Duodenal mucosa (tissue), 2 donors: Measurements from ENCODE around the gene FRMD4A.

Source experiments
- H3K27ac ChIP-seq: one replicate; pipeline ENCODE4 v1.7.0; 2013; ENCODE audit warnings: low read depth, low read length
- H3K27me3 ChIP-seq, 2 donors: one replicate each; pipeline ENCODE4 v1.7.0; 2013; ENCODE audit warnings: low read length in 2 of 2, control low read depth in 1 of 2; ENCODE audit not compliant: insufficient read depth in 2 of 2, control insufficient read depth in 1 of 2
- H3K36me3 ChIP-seq, 2 donors: one replicate each; pipeline ENCODE4 v1.7.0; 2013; ENCODE audit warnings: low read length in 2 of 2, control low read depth in 1 of 2; ENCODE audit not compliant: insufficient read depth in 2 of 2, control insufficient read depth in 1 of 2
- H3K4me1 ChIP-seq, 2 donors: one replicate each; pipeline ENCODE4 v1.7.0; 2013; ENCODE audit warnings: low read length in 2 of 2, control low read depth in 1 of 2; ENCODE audit not compliant: insufficient read depth in 2 of 2, control insufficient read depth in 1 of 2
- H3K4me3 ChIP-seq, 2 donors: one replicate each; pipeline ENCODE4 v1.7.0; 2013; ENCODE audit warnings: low read length in 2 of 2, low read depth in 1 of 2
- H3K9ac ChIP-seq, 2 donors: one replicate each; pipeline ENCODE4 v1.7.0; 2013; ENCODE audit warnings: low read length in 2 of 2, low read depth in 1 of 2
- H3K9me3 ChIP-seq, 2 donors: one replicate each; pipeline ENCODE4 v1.7.0; 2013; ENCODE audit warnings: low read length in 2 of 2, control low read depth in 1 of 2; ENCODE audit not compliant: control insufficient read depth in 1 of 2

The FRMD4A gene

GRCh38 chr10:14325325-14325955 lies 5.3 kb downstream of the FRMD4A start:
- Histone ChIP-seq H3K4me3 (no peak overlapping the region), H3K9me3 (no peaks in the 10 kb centered on the region), H3K27ac (no peak overlapping the region), H3K9ac (no peak overlapping the region), H3K36me3 (no peaks in the 10 kb centered on the region), H3K27me3 (peaks cover 3 to 10% of the 10 kb centered on the region in 2 donors), H3K4me1 (no peaks in the 10 kb centered on the region)

- no peaks in the 10 kb centered on the region for H3K9me3 ChIP-seq
- H3K27ac ChIP-seq: no peak overlapping the region
- H3K36me3 ChIP-seq: no peaks in the 10 kb centered on the region
- no peak overlapping the region for H3K9ac ChIP-seq
- no peaks in the 10 kb centered on the region for H3K4me1 ChIP-seq
- H3K27me3 ChIP-seq: peaks cover 3% of the 10 kb centered on the region in 2 donors
- no peak overlapping the region for H3K4me3 ChIP-seq
These were observed 8.1 kb downstream of the FRMD4A start for GRCh38 chr10:14322526-14323188.

- no peak overlapping the region for H3K4me3 ChIP-seq
- H3K9me3 ChIP-seq: no peaks in the 10 kb centered on the region
- H3K27me3 ChIP-seq: peaks cover 2 to 5% of the 10 kb centered on the region in 2 donors
- no peak overlapping the region for H3K27ac ChIP-seq
- H3K9ac ChIP-seq: no peak overlapping the region
- H3K36me3 ChIP-seq: no peaks in the 10 kb centered on the region
- no peaks in the 10 kb centered on the region for H3K4me1 ChIP-seq
These were observed 12.7 kb downstream of the FRMD4A start for GRCh38 chr10:14318007-14318406.

GRCh38 chr10:14312014-14312413 lies 18.7 kb downstream of the FRMD4A start:
- H3K4me3 ChIP-seq: no peak overlapping the region
- no peaks in the 10 kb centered on the region for H3K9me3 ChIP-seq
- no peaks in the 10 kb centered on the region for H3K36me3 ChIP-seq
- H3K27me3 ChIP-seq: peaks cover 2 to 5% of the 10 kb centered on the region in 2 donors
- no peaks in the 10 kb centered on the region for H3K4me1 ChIP-seq
- H3K9ac ChIP-seq: no peak overlapping the region
- H3K27ac ChIP-seq: no peak overlapping the region

GRCh38 chr10:14311206-14311957 lies 19.3 kb downstream of the FRMD4A start:
- H3K4me3 ChIP-seq: no peak overlapping the region
- no peak overlapping the region for H3K27ac ChIP-seq
- peaks cover 0 to 5% of the 10 kb centered on the region in 2 donors for H3K27me3 ChIP-seq
- no peak overlapping the region for H3K9ac ChIP-seq
- H3K36me3 ChIP-seq: no peaks in the 10 kb centered on the region
- H3K9me3 ChIP-seq: no peaks in the 10 kb centered on the region
- H3K4me1 ChIP-seq: no peaks in the 10 kb centered on the region

- no peaks in the 10 kb centered on the region for H3K9me3 ChIP-seq
- H3K36me3 ChIP-seq: no peaks in the 10 kb centered on the region
- no peak overlapping the region for H3K4me3 ChIP-seq
- H3K9ac ChIP-seq: no peak overlapping the region
- H3K27ac ChIP-seq: no peak overlapping the region
- H3K27me3 ChIP-seq: no peaks in the 10 kb centered on the region
- no peaks in the 10 kb centered on the region for H3K4me1 ChIP-seq
These were observed 21.1 kb downstream of the FRMD4A start for GRCh38 chr10:14309593-14309992.

GRCh38 chr10:14306190-14306589 lies 24.5 kb downstream of the FRMD4A start:
- Histone ChIP-seq H3K9ac (no peak overlapping the region), H3K27me3 (no peaks in the 10 kb centered on the region), H3K4me1 (no peaks in the 10 kb centered on the region), H3K36me3 (no peaks in the 10 kb centered on the region), H3K4me3 (no peak overlapping the region), H3K9me3 (no peaks in the 10 kb centered on the region), H3K27ac (no peak overlapping the region)

GRCh38 chr10:14304046-14304445 lies 26.7 kb downstream of the FRMD4A start:
- Histone ChIP-seq H3K36me3 (no peaks in the 10 kb centered on the region), H3K27ac (no peak overlapping the region), H3K27me3 (no peaks in the 10 kb centered on the region), H3K9me3 (no peaks in the 10 kb centered on the region), H3K4me3 (no peak overlapping the region), H3K4me1 (no peaks in the 10 kb centered on the region), H3K9ac (no peak overlapping the region)

- Histone ChIP-seq H3K27ac (no peak overlapping the region), H3K4me3 (no peak overlapping the region), H3K27me3 (no peaks in the 10 kb centered on the region), H3K9me3 (no peaks in the 10 kb centered on the region), H3K36me3 (no peaks in the 10 kb centered on the region), H3K9ac (no peak overlapping the region), H3K4me1 (no peaks in the 10 kb centered on the region)
These were observed 28.7 kb downstream of the FRMD4A start for GRCh38 chr10:14302035-14302434.

GRCh38 chr10:14299556-14299955 lies 31.2 kb downstream of the FRMD4A start:
- Histone ChIP-seq H3K27me3 (peaks cover 0 to 4% of the 10 kb centered on the region in 2 donors), H3K4me3 (no peak overlapping the region), H3K4me1 (no peaks in the 10 kb centered on the region), H3K9ac (no peak overlapping the region), H3K36me3 (no peaks in the 10 kb centered on the region), H3K9me3 (no peaks in the 10 kb centered on the region), H3K27ac (no peak overlapping the region)
